ENCODE measurements around the gene CD40LG. TPM values are rescaled to one million over a fixed set of nuclear protein-coding genes. Genes with fewer than 3 reads are reported as not detected.

Gene CD40LG
- total RNA-seq, 1 donor from 2014 or later = not detected

DNA sequence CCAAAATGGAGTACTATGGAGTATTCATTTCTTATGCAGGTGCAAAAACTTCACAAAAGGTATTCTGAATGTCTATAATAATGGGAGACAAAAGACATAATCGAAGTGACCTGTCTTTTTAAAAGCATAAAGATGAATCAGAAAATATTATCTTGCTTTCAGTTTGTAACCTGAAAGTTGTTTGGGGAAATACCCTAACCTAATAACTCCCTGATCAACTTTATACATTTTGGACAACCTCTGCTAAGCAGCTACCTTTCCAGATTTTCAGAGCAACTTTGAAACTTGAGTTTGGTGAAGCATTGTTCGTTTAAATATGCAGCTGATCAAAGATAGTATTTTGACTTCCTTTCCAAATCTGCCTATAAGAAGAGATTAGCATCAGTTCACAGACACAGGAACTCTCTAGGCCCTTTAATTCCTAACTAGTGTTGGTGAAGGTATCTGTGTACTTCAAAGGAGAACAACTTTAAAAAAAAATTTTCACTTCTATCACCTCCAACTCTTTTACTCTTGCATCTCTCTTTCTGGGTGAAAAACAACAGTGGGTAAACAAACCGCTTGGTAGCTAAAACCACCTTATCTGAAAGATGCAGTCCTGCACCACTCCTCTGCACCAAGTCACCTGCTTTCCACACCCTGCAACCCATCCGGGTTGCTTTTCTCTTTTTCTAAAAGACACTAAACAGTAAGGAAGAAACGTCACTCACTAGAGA lies 26.5 kb downstream of the CD40LG start:
- Mint-ChIP-seq H3K27ac (ENCODE audit: unreplicated experiment) (no peak overlapping the region), H3K4me3 (ENCODE audit: unreplicated experiment) (no peak overlapping the region), H3K9me3 (ENCODE audit: unreplicated experiment) (no peaks in the 10 kb centered on the region), H3K4me1 (ENCODE audit: unreplicated experiment) (no peaks in the 10 kb centered on the region), H3K27me3 (ENCODE audit: unreplicated experiment) (no peaks in the 10 kb centered on the region), H3K36me3 (ENCODE audit: low read depth, unreplicated experiment) (peaks cover 10% of the 10 kb centered on the region)
- TF ChIP-seq, protein P1, sequence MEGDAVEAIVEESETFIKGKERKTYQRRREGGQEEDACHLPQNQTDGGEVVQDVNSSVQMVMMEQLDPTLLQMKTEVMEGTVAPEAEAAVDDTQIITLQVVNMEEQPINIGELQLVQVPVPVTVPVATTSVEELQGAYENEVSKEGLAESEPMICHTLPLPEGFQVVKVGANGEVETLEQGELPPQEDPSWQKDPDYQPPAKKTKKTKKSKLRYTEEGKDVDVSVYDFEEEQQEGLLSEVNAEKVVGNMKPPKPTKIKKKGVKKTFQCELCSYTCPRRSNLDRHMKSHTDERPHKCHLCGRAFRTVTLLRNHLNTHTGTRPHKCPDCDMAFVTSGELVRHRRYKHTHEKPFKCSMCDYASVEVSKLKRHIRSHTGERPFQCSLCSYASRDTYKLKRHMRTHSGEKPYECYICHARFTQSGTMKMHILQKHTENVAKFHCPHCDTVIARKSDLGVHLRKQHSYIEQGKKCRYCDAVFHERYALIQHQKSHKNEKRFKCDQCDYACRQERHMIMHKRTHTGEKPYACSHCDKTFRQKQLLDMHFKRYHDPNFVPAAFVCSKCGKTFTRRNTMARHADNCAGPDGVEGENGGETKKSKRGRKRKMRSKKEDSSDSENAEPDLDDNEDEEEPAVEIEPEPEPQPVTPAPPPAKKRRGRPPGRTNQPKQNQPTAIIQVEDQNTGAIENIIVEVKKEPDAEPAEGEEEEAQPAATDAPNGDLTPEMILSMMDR (IDR thresholded peaks at IDR 0.05; ENCODE audit: unreplicated experiment) = no peak
- DNase-seq (ENCODE audit: low spot score) = no peak

DNA sequence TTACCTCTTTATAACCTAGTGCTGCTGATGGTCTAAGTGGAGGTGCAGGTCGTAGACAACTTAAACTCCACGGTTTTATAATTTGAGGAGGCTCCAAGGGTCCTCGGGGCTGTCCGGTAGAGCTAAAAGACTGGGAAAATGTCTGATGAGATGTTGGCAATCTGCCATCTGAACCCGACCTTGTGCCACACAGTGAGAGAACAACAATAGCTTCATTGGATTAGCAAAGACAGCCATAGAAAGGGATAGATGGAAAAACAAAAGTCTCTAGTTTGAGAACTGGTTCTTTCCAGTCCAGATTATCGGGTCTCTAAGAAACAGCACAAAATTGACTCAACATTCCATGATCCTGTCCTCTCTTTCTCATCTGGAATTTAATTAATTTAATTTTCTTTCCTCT lies 31.6 kb downstream of the CD40LG start:
- no peaks in the 10 kb centered on the region for H3K36me3 Mint-ChIP-seq (ENCODE audit: low read depth, unreplicated experiment)
- DNase-seq (ENCODE audit: low spot score) = no peak
- no peaks in the 10 kb centered on the region for H3K27me3 Mint-ChIP-seq (ENCODE audit: unreplicated experiment)
- TF ChIP-seq, protein P1 (IDR thresholded peaks at IDR 0.05; ENCODE audit: unreplicated experiment) = no peak
- no peaks in the 10 kb centered on the region for H3K4me1 Mint-ChIP-seq (ENCODE audit: unreplicated experiment)
- H3K9me3 Mint-ChIP-seq (ENCODE audit: unreplicated experiment) = no peaks in the 10 kb centered on the region
- no peak overlapping the region for H3K4me3 Mint-ChIP-seq (ENCODE audit: unreplicated experiment)
- no peak overlapping the region for H3K27ac Mint-ChIP-seq (ENCODE audit: unreplicated experiment)

DNA sequence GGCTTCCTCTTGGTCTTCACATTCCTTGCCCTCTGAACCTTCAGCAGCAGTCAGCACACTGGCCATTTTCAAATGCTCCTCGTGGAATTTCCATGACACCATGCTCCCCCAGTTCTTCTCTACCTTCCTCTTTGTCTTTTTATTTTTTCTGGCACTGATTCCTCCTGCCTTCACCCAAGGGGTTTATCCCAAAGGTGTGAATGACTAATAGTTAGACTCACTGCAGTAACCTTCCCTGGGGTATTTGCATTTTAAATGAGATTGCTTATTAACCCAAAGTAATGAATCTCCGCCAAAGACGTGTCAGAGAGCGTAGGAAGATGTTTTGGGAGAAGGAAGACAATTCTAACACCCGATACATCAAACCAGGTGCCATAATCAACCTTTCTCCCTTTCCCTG lies 36.2 kb downstream of the CD40LG start:
- Mint-ChIP-seq H3K9me3 (ENCODE audit: unreplicated experiment) (no peaks in the 10 kb centered on the region), H3K36me3 (ENCODE audit: low read depth, unreplicated experiment) (no peaks in the 10 kb centered on the region), H3K27me3 (ENCODE audit: unreplicated experiment) (no peaks in the 10 kb centered on the region), H3K27ac (ENCODE audit: unreplicated experiment) (no peak overlapping the region), H3K4me3 (ENCODE audit: unreplicated experiment) (no peak overlapping the region), H3K4me1 (ENCODE audit: unreplicated experiment) (no peaks in the 10 kb centered on the region)
- TF ChIP-seq, protein P1 (IDR thresholded peaks at IDR 0.05; ENCODE audit: unreplicated experiment) = no peak
- DNase-seq (ENCODE audit: low spot score) = no peak

DNA sequence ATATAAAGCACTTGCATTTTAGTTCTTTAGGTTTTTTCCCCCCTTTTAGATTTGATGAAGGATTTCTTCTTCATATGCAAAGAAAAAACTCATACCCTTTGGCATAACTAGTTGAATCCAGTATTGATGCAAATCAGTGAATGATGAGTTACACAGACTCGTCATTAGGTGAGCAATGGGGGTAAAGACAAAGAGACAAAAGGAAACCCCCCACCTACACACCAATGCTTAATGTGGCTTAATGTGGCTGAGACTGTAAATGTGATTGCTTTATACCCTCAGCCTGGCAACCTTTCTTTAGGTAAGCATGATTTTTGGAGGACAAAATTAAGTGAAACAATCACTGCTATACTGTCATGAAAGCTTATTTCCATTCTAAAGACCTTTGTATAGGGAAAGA lies 39.5 kb downstream of the CD40LG start:
- Mint-ChIP-seq H3K9me3 (ENCODE audit: unreplicated experiment) (no peaks in the 10 kb centered on the region), H3K4me3 (ENCODE audit: unreplicated experiment) (no peak overlapping the region), H3K4me1 (ENCODE audit: unreplicated experiment) (no peaks in the 10 kb centered on the region), H3K27me3 (ENCODE audit: unreplicated experiment) (no peaks in the 10 kb centered on the region), H3K27ac (ENCODE audit: unreplicated experiment) (no peak overlapping the region), H3K36me3 (ENCODE audit: low read depth, unreplicated experiment) (no peaks in the 10 kb centered on the region)
- DNase-seq (ENCODE audit: low spot score) = no peak
- TF ChIP-seq, protein P1 (IDR thresholded peaks at IDR 0.05; ENCODE audit: unreplicated experiment) = no peak

DNA sequence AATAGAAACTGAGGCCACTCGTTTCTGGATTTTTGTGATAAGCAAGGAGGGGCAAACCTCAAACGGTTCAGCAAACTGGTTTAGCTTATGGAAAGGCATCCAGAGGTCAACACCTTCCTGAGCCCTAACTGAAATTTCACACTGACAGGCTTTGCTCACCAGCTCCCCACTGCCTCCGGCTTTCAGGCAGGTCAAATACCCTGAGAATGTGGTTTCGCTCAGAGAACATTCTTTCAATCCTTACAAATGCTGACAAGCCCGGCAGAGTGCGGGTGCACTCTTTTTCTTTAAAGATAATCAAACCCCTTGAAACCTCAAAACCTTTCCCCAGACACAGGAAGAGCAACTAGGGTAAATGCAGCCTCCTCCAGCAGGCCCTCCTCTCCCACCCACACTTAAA lies 41.5 kb downstream of the CD40LG start:
- Mint-ChIP-seq H3K27me3 (ENCODE audit: unreplicated experiment) (no peaks in the 10 kb centered on the region), H3K4me3 (ENCODE audit: unreplicated experiment) (no peak overlapping the region), H3K4me1 (ENCODE audit: unreplicated experiment) (peaks cover 2% of the 10 kb centered on the region), H3K36me3 (ENCODE audit: low read depth, unreplicated experiment) (no peaks in the 10 kb centered on the region), H3K9me3 (ENCODE audit: unreplicated experiment) (no peaks in the 10 kb centered on the region), H3K27ac (ENCODE audit: unreplicated experiment) (no peak overlapping the region)
- TF ChIP-seq, protein P1 (IDR thresholded peaks at IDR 0.05; ENCODE audit: unreplicated experiment) = no peak
- DNase-seq (ENCODE audit: low spot score) = no peak
